HepG2 (cell line): ENCODE data around the gene PON1.

ENCODE experiments used
- ARID2 ChIP-seq: sonication (generic); formaldehyde crosslinking; IDR thresholded peaks from 2 replicates; pipeline ENCODE4 v1.8.1; 2022; ENCODE audit warnings: mild to moderate bottlenecking, missing genetic modification reagents, borderline replicate concordance
- EZH2 ChIP-seq: conservative IDR thresholded peaks from 2 replicates; pipeline ENCODE4 v1.6.1; 2012; ENCODE audit warnings: mild to moderate bottlenecking, low read depth, low read length, moderate library complexity
- HOXA7 ChIP-seq: sonication (generic); formaldehyde crosslinking; IDR thresholded peaks from 2 replicates; pipeline ENCODE4 v1.8.1; 2022; ENCODE audit warnings: mild to moderate bottlenecking, missing genetic modification reagents, moderate library complexity
- MZF1 ChIP-seq: sonication (generic); formaldehyde crosslinking; IDR thresholded peaks from 2 replicates; pipeline ENCODE4 v1.8.1; 2023; ENCODE audit warnings: mild to moderate bottlenecking, missing genetic modification reagents, borderline replicate concordance
- POLR2AphosphoS2 ChIP-seq: IDR thresholded peaks from 2 replicates; pipeline ENCODE4 v1.6.1; 2011; ENCODE audit warnings: low read depth, low read length, improper control_type of control experiment
- SP2 ChIP-seq: sonication (generic); formaldehyde crosslinking; IDR thresholded peaks from 2 replicates; pipeline ENCODE4 v1.5.1; 2020; ENCODE audit warnings: mild to moderate bottlenecking, missing genetic modification reagents
- TF ChIP-seq, protein P1 (sequence below): sonication (generic); formaldehyde crosslinking; conservative IDR thresholded peaks from 2 replicates; pipeline ENCODE4 v1.8.1; 2023; ENCODE audit warnings: missing genetic modification reagents
- TF ChIP-seq, protein P2 (sequence below): sonication (generic); formaldehyde crosslinking; IDR thresholded peaks from 2 replicates; pipeline ENCODE4 v1.4.0; 2020; ENCODE audit warnings: missing genetic modification reagents

DNA sequence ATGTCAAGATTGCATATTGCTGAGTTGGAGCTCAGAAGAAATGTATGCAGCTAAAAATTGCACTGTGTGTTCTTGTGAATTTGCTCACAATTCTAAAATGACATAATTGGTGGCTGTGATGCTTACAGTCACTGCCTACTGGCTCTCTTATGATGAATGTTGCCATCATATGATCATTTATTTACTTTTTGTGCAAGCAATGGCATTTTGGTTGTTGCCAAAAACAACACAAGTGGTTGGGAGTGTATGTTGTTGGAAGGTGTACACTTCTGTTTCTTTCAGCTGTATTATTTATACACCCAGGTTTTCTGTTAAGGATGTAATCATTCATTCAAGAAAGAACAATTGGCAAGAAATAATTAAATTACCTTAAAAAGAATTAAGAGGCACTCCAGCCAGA lies 28.9 kb downstream of the PON1 start:
- TF ChIP-seq ARID2 (CRISPR knock-in tag) (no peak), HOXA7 (no peak), MZF1 (CRISPR knock-in tag) (no peak), SP2 (CRISPR knock-in tag) (no peak), EZH2 (no peak), POLR2AphosphoS2 (no peak)
- TF ChIP-seq, protein P1, sequence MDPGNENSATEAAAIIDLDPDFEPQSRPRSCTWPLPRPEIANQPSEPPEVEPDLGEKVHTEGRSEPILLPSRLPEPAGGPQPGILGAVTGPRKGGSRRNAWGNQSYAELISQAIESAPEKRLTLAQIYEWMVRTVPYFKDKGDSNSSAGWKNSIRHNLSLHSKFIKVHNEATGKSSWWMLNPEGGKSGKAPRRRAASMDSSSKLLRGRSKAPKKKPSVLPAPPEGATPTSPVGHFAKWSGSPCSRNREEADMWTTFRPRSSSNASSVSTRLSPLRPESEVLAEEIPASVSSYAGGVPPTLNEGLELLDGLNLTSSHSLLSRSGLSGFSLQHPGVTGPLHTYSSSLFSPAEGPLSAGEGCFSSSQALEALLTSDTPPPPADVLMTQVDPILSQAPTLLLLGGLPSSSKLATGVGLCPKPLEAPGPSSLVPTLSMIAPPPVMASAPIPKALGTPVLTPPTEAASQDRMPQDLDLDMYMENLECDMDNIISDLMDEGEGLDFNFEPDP: no peak
- TF ChIP-seq, protein P2, sequence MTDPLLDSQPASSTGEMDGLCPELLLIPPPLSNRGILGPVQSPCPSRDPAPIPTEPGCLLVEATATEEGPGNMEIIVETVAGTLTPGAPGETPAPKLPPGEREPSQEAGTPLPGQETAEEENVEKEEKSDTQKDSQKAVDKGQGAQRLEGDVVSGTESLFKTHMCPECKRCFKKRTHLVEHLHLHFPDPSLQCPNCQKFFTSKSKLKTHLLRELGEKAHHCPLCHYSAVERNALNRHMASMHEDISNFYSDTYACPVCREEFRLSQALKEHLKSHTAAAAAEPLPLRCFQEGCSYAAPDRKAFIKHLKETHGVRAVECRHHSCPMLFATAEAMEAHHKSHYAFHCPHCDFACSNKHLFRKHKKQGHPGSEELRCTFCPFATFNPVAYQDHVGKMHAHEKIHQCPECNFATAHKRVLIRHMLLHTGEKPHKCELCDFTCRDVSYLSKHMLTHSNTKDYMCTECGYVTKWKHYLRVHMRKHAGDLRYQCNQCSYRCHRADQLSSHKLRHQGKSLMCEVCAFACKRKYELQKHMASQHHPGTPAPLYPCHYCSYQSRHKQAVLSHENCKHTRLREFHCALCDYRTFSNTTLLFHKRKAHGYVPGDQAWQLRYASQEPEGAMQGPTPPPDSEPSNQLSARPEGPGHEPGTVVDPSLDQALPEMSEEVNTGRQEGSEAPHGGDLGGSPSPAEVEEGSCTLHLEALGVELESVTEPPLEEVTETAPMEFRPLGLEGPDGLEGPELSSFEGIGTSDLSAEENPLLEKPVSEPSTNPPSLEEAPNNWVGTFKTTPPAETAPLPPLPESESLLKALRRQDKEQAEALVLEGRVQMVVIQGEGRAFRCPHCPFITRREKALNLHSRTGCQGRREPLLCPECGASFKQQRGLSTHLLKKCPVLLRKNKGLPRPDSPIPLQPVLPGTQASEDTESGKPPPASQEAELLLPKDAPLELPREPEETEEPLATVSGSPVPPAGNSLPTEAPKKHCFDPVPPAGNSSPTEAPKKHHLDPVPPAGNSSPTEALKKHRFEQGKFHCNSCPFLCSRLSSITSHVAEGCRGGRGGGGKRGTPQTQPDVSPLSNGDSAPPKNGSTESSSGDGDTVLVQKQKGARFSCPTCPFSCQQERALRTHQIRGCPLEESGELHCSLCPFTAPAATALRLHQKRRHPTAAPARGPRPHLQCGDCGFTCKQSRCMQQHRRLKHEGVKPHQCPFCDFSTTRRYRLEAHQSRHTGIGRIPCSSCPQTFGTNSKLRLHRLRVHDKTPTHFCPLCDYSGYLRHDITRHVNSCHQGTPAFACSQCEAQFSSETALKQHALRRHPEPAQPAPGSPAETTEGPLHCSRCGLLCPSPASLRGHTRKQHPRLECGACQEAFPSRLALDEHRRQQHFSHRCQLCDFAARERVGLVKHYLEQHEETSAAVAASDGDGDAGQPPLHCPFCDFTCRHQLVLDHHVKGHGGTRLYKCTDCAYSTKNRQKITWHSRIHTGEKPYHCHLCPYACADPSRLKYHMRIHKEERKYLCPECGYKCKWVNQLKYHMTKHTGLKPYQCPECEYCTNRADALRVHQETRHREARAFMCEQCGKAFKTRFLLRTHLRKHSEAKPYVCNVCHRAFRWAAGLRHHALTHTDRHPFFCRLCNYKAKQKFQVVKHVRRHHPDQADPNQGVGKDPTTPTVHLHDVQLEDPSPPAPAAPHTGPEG (CRISPR knock-in tag): no peak
